Kidney (tissue), 22 donors: ENCODE measurements around the gene KCNN1. TPM values are rescaled to one million over a fixed set of nuclear protein-coding genes. Genes with fewer than 3 reads are reported as not detected.
"Not testable (repeated sequence)": the region's sequence is repeated elsewhere in the genome, so short reads cannot be mapped to it uniquely, and the experiment has no call there.

Source experiments
- DNase-seq, 5 donors: peaks; one replicate each; pipeline ENCODE4 v3.0.0-alpha.2; 2013 to 2020
- FAIRE-seq: peaks from 2 replicates; lab custom pipeline; 2012; peaks lifted over from hg19 to GRCh38; lab: Jason Lieb, UNC
- H3K27ac ChIP-seq, 2 donors: one replicate each; pipeline ENCODE4 v1.7.0; 2013; ENCODE audit warnings: low read depth in 2 of 2, low read length in 2 of 2, inconsistent platforms in 1 of 2
- H3K27me3 ChIP-seq: one replicate; pipeline ENCODE4 v1.7.1; 2013; ENCODE audit warnings: low read length, inconsistent platforms; ENCODE audit not compliant: control insufficient read depth, insufficient read depth
- H3K36me3 ChIP-seq, 3 donors: one replicate each; pipeline versions ENCODE4 v1.7.0 to v1.7.1; 2013; ENCODE audit warnings: low read length in 3 of 3, control low read depth in 1 of 3, inconsistent platforms in 1 of 3; ENCODE audit not compliant: insufficient read depth in 3 of 3, control insufficient read depth in 2 of 3
- H3K4me1 ChIP-seq, 3 donors: one replicate each; pipeline versions ENCODE4 v1.7.0 to v1.7.1; 2013; ENCODE audit warnings: low read length in 3 of 3, inconsistent platforms in 1 of 3, low read depth in 1 of 3; ENCODE audit not compliant: control insufficient read depth in 2 of 3, insufficient read depth in 2 of 3
- H3K4me3 ChIP-seq, 3 donors: one replicate each; pipeline versions ENCODE4 v1.7.0 to v1.8.1; 2013; ENCODE audit warnings: low read length in 3 of 3, control low read depth in 1 of 3, inconsistent platforms in 1 of 3
- H3K9ac ChIP-seq, 3 donors: one replicate each; pipeline versions ENCODE4 v1.7.0 to v1.7.1; 2013; ENCODE audit warnings: low read length in 3 of 3, control low read depth in 1 of 3, inconsistent platforms in 1 of 3
- H3K9me3 ChIP-seq, 3 donors: one replicate each; pipeline versions ENCODE4 v1.7.0 to v1.7.1; 2013; ENCODE audit warnings: low read length in 3 of 3, control low read depth in 1 of 3, inconsistent platforms in 1 of 3; ENCODE audit not compliant: control insufficient read depth in 2 of 3, insufficient read depth in 1 of 3
- CTCF ChIP-seq: IDR thresholded peaks from 3 replicates; pipeline ENCODE4 v1.5.1; 2012; ENCODE audit warnings: mild to moderate bottlenecking, moderate library complexity, borderline replicate concordance; ENCODE audit not compliant: insufficient read depth; ENCODE audit errors: extremely low read depth
- intact Hi-C: fragments of 100-400 bp; cut with DNase I; formaldehyde crosslinking; loops from one replicate; pipeline ENCODE4 v1.11.1; 2022
- long read RNA-seq, 10 donors: library from polyadenylated mRNA in 1 of 10; unstranded in 1 of 10; transcript quantifications; one replicate each; pipeline ENCODE4 v2.0.0 and lab custom pipeline, GENCODE V29; 2021 to 2026
- polyA plus RNA-seq: library from polyadenylated mRNA; stranded (reverse); fragments of 350-450 nt; fragmentation: Illumina TruSeq; extraction: RNeasy Lipid Tissue Mini Kit (QIAGEN cat#74804); gene quantifications from one replicate; pipeline ENCODE4 v1.2.3, GENCODE V29; 2014; ENCODE audit warnings: low read depth, low replicate concordance; ENCODE audit not compliant: insufficient read depth
- total RNA-seq: library from RNA; stranded (reverse); fragmentation: NEBNext Ultra II Directional; extraction: Animal tissue kit (Norgen Biotek cat#: 25700); gene quantifications from one replicate; pipeline ENCODE4 v1.2.1, GENCODE V29; 2021
- donor health status: control.
- donor health status: control.
- donor health status: control.
- donor health status: control.
- donor health status: control.
- donor health status: DM: yes; HTN: yes; CAD: no.
- donor health status: Normal renal cell carcinoma (clear cell type).

Gene KCNN1
- 0.19 TPM for total RNA-seq
- polyA plus RNA-seq = 0.37 TPM
- long read RNA-seq, donor 1 = 0 reads
- long read RNA-seq, donor 2 = 0 reads
- long read RNA-seq, donor 3 = 0 reads
- long read RNA-seq, donor 4 = 0 reads
- long read RNA-seq, donor 5 = 0 reads
- long read RNA-seq, donor 6 = 0 reads
- long read RNA-seq, donor 7, partial matches to known transcripts = 0 of 1 reads
- long read RNA-seq, donor 7, other reads (novel, unspliced or antisense) = 1 of 1 reads
- long read RNA-seq, donor 8 = 0 reads
- long read RNA-seq, donor 9 = 0 reads
- long read RNA-seq, donor 10 = 0 reads

- H3K4me1 ChIP-seq = peaks cover 0 to 4% (median 0%) of the 10 kb centered on the region in 3 donors
- no peaks in the 10 kb centered on the region for H3K9me3 ChIP-seq
- no peak for TF ChIP-seq CTCF
- DNase-seq = peak in 4 of 5 donors; percentile 44 to 68 (median 53)
- no peak for FAIRE-seq
- H3K4me3 ChIP-seq = peak within 1 kb of the TSS in 2 of 3 donors; percentile 29 to 45
- H3K9ac ChIP-seq = no peak within 1 kb of the TSS
- no peak within 1 kb of the TSS for H3K27ac ChIP-seq
- no peaks in the 10 kb centered on the region for H3K27me3 ChIP-seq
- no peaks in the 10 kb centered on the region for H3K36me3 ChIP-seq
- intact Hi-C loops = no loop called here
These were observed at the start of gene KCNN1 for GRCh38 chr19:17966550-17967256. TSS of gene KCNN1 (plus strand) at chr19:17967107. CDS start at chr19:17973889, 6,782 bp downstream.

GRCh38 chr19:17918151-17918550, 48.8 kb upstream of the KCNN1 start:
- intact Hi-C loops, DNase-seq, H3K4me1 ChIP-seq, FAIRE-seq, H3K9ac ChIP-seq, H3K27ac ChIP-seq, H3K4me3 ChIP-seq, H3K9me3 ChIP-seq, H3K27me3 ChIP-seq, H3K36me3 ChIP-seq: not testable (repeated sequence)

- H3K27me3 ChIP-seq, FAIRE-seq, DNase-seq, H3K27ac ChIP-seq, H3K4me1 ChIP-seq, H3K9me3 ChIP-seq, H3K4me3 ChIP-seq, intact Hi-C loops, H3K9ac ChIP-seq, H3K36me3 ChIP-seq: not testable (repeated sequence)
These were observed 47.8 kb upstream of the KCNN1 start for GRCh38 chr19:17919122-17919521.

- Histone ChIP-seq H3K27me3 (no peaks in the 10 kb centered on the region), H3K9me3 (peaks cover 0 to 2% (median 0%) of the 10 kb centered on the region in 3 donors), H3K4me1 (no peaks in the 10 kb centered on the region), H3K27ac (no peak overlapping the region), H3K9ac (no peak overlapping the region), H3K36me3 (no peaks in the 10 kb centered on the region), H3K4me3 (no peak overlapping the region)
- DNase-seq (no peak), FAIRE-seq (no peak)
- intact Hi-C loops = no loop called here
- TF ChIP-seq CTCF = no peak
These were observed 46.4 kb upstream of the KCNN1 start for GRCh38 chr19:17920527-17920926.
